Neural cell (in vitro differentiated cells): ENCODE measurements around the gene PBX1.

Experiments used
- CTCF ChIP-seq: fragments of 450-650 bp; IDR thresholded peaks from 2 replicates; pipeline ENCODE4 v1.5.1; 2014; ENCODE audit warnings: antibody characterized with exemption, mild to moderate bottlenecking, moderate library complexity; ENCODE audit not compliant: poor library complexity, severe bottlenecking
- POLR2AphosphoS5 ChIP-seq: IDR thresholded peaks from 2 replicates; pipeline ENCODE4 v1.6.1; 2012
- RAD21 ChIP-seq: fragments of 450-650 bp; conservative IDR thresholded peaks from 2 replicates; pipeline ENCODE4 v1.6.1; 2014; ENCODE audit warnings: antibody characterized with exemption, mild to moderate bottlenecking, moderate library complexity
- REST ChIP-seq: IDR thresholded peaks from 2 replicates; pipeline ENCODE4 v1.6.1; 2012; ENCODE audit warnings: borderline replicate concordance
- TAF1 ChIP-seq: IDR thresholded peaks from 2 replicates; pipeline ENCODE4 v1.6.1; 2012; ENCODE audit warnings: low read depth

GRCh38 chr1:164746632-164747031, 187.6 kb downstream of the PBX1 start:
- no peak for TF ChIP-seq RAD21
- TF ChIP-seq CTCF: no peak
- no peak for TF ChIP-seq POLR2AphosphoS5
- TF ChIP-seq TAF1: no peak
- TF ChIP-seq REST: no peak
